Measurements from ENCODE around the gene CDX1.

CDX1 gene

GRCh38 chr5:150186897-150187296 lies 20.3 kb downstream of the CDX1 start:
- no peak overlapping the region for H3K4me3 ChIP-seq (ENCODE audit: low read length)
- no peak for TF ChIP-seq CTCF (conservative IDR thresholded peaks at IDR 0.05; ENCODE audit: low read length)
- DNase-seq (ENCODE audit: low read depth) = no peak

DNA sequence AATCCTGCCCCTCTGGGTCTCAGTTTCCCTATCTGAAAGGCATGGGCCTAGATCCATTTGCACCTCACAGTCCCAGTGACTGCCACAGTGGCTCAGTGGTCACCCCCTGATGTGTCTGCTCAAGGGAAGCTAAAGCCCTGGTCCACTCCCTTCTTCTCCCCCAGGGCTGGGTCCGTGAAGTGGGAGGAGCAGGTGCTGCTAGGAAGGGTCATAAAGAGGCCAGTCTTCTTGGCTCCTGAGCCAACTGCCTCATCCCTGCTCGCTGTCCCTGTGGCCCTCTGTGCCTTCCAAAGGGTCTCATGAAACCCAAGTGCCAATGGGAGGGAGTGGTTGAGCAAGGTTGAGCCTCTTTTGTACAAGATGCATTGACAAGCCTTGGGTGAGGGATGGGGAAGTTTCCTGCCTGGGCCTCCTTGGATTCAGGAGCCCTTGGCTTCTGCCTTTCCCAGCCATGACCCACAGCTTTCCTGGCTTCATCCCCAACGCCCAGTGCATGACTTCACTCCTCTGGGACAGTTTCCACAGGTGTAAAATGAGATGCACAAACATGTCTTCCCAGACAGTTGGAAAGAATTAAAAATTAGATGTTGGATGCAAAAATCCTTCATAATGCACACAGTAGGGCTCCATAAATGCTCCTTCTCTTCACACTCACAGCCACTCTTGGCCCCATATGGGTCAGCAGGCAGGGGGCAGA lies 21.7 kb downstream of the CDX1 start:
- TF ChIP-seq CTCF (conservative IDR thresholded peaks at IDR 0.05; ENCODE audit: low read length) = no peak
- H3K4me3 ChIP-seq (ENCODE audit: low read length) = no peak overlapping the region
- no peak for DNase-seq (ENCODE audit: low read depth)

DNA sequence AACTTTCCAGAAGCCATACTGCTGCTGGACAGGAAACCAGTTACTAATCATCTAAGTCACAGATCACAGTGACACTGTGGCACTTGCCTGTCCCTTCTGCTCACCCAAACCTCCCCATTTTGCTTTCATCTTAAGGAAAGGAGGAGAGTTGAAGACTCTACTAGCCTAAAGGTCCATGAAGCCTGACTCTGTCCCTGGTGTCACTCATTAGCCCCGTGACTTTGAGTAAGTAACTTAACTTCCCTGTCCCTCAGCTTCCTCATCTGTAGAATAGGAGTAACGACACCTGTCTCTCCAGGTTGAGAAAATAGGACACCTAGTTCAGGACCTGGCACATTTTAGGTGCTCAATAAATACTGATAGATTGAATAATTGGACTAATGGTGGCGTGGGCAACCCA lies 22.7 kb downstream of the CDX1 start:
- no peak for DNase-seq (ENCODE audit: low read depth)
- no peak for TF ChIP-seq CTCF (conservative IDR thresholded peaks at IDR 0.05; ENCODE audit: low read length)
- H3K4me3 ChIP-seq (ENCODE audit: low read length) = no peak overlapping the region

DNA sequence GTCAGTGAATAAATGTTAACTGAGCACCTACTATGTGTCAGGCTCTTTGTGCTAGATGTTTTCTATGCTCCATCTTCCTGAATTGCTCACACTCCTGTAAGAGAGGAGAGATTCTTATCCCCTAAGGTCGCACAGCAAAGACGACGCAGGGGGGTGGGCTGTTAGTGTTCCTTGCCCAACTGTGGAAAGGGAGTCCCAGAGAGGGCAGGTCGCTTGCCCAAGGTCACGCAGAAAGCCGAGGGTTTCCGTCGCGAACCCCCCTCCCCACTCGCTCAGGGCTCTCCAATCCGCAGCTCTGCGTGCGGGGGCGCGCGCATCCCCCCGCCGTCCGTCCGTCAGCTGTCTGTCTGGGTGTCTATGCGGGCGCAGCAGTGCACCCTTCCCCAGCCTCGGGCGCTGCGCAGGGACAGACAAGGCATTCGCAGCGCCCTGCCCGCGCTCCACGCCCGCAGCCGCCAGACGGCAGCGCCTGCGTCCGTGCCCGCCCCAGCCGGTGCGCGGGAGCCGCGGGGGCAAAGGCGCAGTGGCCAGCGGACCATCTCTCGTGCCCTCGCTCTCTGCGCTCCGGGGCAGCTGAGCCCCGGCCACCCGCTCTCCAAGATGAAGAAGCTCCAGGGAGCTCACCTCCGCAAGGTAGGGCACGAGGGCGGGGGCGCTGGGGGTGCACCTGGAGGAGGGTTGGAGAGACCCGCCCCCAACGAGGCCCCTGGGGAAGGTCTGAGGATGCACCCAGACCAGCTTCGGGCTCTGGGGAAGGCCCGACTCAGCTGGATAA lies 23.3 kb downstream of the CDX1 start, which contains the start of gene SLC6A7:
Gene SLC6A7 (plus strand): TSS at position 335 of the 775 bp plus-strand sequence. CDS start 266 bp downstream, at position 601.
- no peak for DNase-seq (ENCODE audit: low read depth)

DNA sequence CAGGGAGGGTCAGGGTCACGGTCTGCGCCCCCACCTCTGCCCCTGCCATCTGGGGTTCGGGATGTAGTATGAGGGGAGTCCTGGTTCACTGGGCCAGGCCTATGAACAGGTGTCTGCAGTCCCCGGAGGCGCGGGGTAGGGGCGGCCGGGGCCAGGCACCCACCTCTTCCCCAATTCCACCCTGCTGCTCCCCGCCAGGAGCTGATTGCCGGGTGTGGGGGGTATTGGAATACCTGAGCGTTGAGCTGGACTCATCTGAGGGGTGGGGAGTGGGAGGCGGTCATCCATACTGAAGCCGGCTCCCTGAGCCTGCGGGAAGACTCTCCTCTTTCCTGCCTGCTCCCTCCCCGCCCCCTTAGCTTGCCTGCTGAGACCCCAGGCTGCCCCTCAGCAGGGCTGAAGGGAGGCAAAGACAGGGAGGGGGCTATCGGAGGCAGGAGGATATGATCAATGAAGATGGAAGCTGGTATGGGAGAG lies 24.0 kb downstream of the CDX1 start:
- H3K4me3 ChIP-seq (ENCODE audit: low read length) = no peak overlapping the region
- DNase-seq (ENCODE audit: low read depth) = no peak
- no peak for TF ChIP-seq CTCF (conservative IDR thresholded peaks at IDR 0.05; ENCODE audit: low read length)

More for the DNA sequence above, 23.3 kb downstream of the CDX1 start, which contains the start of gene SLC6A7:
- no peak for TF ChIP-seq CTCF (conservative IDR thresholded peaks at IDR 0.05; ENCODE audit: low read length)
- H3K4me3 ChIP-seq (ENCODE audit: low read length) = no peak within 1 kb of the TSS

GRCh38 chr5:150190987-150191386 lies 24.4 kb downstream of the CDX1 start:
- no peak overlapping the region for H3K4me3 ChIP-seq (ENCODE audit: low read length)
- no peak for TF ChIP-seq CTCF (conservative IDR thresholded peaks at IDR 0.05; ENCODE audit: low read length)
- no peak for DNase-seq (ENCODE audit: low read depth)

All from AG10803 (cell line).